ENCODE measurements around the gene CFAP77. TPM values are rescaled to one million over a fixed set of nuclear protein-coding genes. Genes with fewer than 3 reads are reported as not detected.

CFAP77 gene
- total and polyA plus RNA-seq, 9 donors = 0.11 to 13.8 (median 0.47) TPM; not detected in 4

- Histone ChIP-seq H3K27me3 (no peaks in the 10 kb centered on the region), H3K4me1 (ENCODE audit: insufficient read depth) (no peaks in the 10 kb centered on the region), H3K4me3 (no peak overlapping the region), H3K27ac (no peak overlapping the region), H3K9me3 (no peaks in the 10 kb centered on the region), H3K36me3 (no peaks in the 10 kb centered on the region)
- intact Hi-C loops (cut with DNase I) = no loop called here
- TF ChIP-seq EP300 (IDR thresholded peaks at IDR 0.05) (no peak), CTCF (IDR thresholded peaks at IDR 0.05) (no peak), POLR2A (IDR thresholded peaks at IDR 0.05) (no peak)
- DNase-seq = no peak
- WGBS, 3 donors = 72 to 79% (median 75%) methylated on average over 9 of the region's 9 CpGs
These were observed 62.6 kb downstream of the CFAP77 start for GRCh38 chr9:132472599-132472998.

- 41 to 48% (median 43%) methylated on average over 14 of the region's 14 CpGs for WGBS, 3 donors
- Histone ChIP-seq H3K4me1 (ENCODE audit: insufficient read depth) (no peaks in the 10 kb centered on the region), H3K27me3 (no peaks in the 10 kb centered on the region), H3K27ac (no peak overlapping the region), H3K9me3 (no peaks in the 10 kb centered on the region), H3K36me3 (no peaks in the 10 kb centered on the region), H3K4me3 (no peak overlapping the region)
- no peak for DNase-seq
- intact Hi-C loops (cut with DNase I) = no loop called here
- TF ChIP-seq EP300 (IDR thresholded peaks at IDR 0.05) (no peak), POLR2A (IDR thresholded peaks at IDR 0.05) (no peak), CTCF (IDR thresholded peaks at IDR 0.05) (no peak)
These were observed 64.2 kb downstream of the CFAP77 start for GRCh38 chr9:132474253-132474652.

GRCh38 chr9:132478353-132479050 lies 68.5 kb downstream of the CFAP77 start:
- 73 to 77% (median 76%) methylated on average over 15 of the region's 15 CpGs for WGBS, 3 donors
- no peaks in the 10 kb centered on the region for H3K36me3 ChIP-seq
- intact Hi-C loops (cut with DNase I) = no loop called here
- no peak overlapping the region for H3K27ac ChIP-seq
- TF ChIP-seq EP300 (IDR thresholded peaks at IDR 0.05) (no peak), CTCF (IDR thresholded peaks at IDR 0.05) (no peak), POLR2A (IDR thresholded peaks at IDR 0.05) (no peak)
- no peaks in the 10 kb centered on the region for H3K4me1 ChIP-seq (ENCODE audit: insufficient read depth)
- no peak for DNase-seq
- no peaks in the 10 kb centered on the region for H3K27me3 ChIP-seq
- H3K9me3 ChIP-seq = no peaks in the 10 kb centered on the region
- H3K4me3 ChIP-seq = no peak overlapping the region

GRCh38 chr9:132479733-132480132 lies 69.7 kb downstream of the CFAP77 start:
- no peaks in the 10 kb centered on the region for H3K27me3 ChIP-seq
- H3K9me3 ChIP-seq = no peaks in the 10 kb centered on the region
- intact Hi-C loops (cut with DNase I) = no loop called here
- H3K36me3 ChIP-seq = no peaks in the 10 kb centered on the region
- DNase-seq = no peak
- no peak overlapping the region for H3K4me3 ChIP-seq
- H3K27ac ChIP-seq = no peak overlapping the region
- no peak for TF ChIP-seq EP300 (IDR thresholded peaks at IDR 0.05)
- TF ChIP-seq CTCF (IDR thresholded peaks at IDR 0.05) = no peak
- TF ChIP-seq POLR2A (IDR thresholded peaks at IDR 0.05) = no peak
- H3K4me1 ChIP-seq (ENCODE audit: insufficient read depth) = no peaks in the 10 kb centered on the region
- 87 to 93% (median 89%) methylated on average over 10 of the region's 10 CpGs for WGBS, 3 donors
